Large intestine (tissue), 12 donors: ENCODE data around the gene MED25. TPM values are rescaled to one million over a fixed set of nuclear protein-coding genes. Genes with fewer than 3 reads are reported as not detected.
A peak's percentile ranks its signal among the peaks of the same experiment; 100 is the strongest.

Source experiments
- DNase-seq, 2 donors: peaks; one replicate each; pipeline versions ENCODE4 v3.0.0 to v3.0.0-alpha.2; 2013
- H3K27ac ChIP-seq: one replicate; pipeline ENCODE4 v1.5.1; 2013; ENCODE audit warnings: low read length
- H3K27me3 ChIP-seq: 2 replicates; pipeline ENCODE4 v1.6.1; 2013; ENCODE audit warnings: low read length; ENCODE audit not compliant: control insufficient read depth, insufficient read depth
- H3K36me3 ChIP-seq: 2 replicates; pipeline ENCODE4 v1.6.1; 2013; ENCODE audit warnings: low read length; ENCODE audit not compliant: control insufficient read depth, insufficient read depth
- H3K4me1 ChIP-seq: one replicate; pipeline ENCODE4 v1.6.1; 2013; ENCODE audit warnings: low read length; ENCODE audit not compliant: control insufficient read depth, insufficient read depth
- H3K4me3 ChIP-seq: one replicate; pipeline ENCODE4 v1.5.1; 2013; ENCODE audit warnings: low read length
- H3K9me3 ChIP-seq: one replicate; pipeline ENCODE4 v1.6.1; 2013; ENCODE audit warnings: mild to moderate bottlenecking, low read depth, low read length, moderate library complexity; ENCODE audit not compliant: control insufficient read depth
- WGBS: methylation state at CpG from one replicate; pipeline ENCODE4 v1.1.5; 2013; ENCODE audit warnings: low lambda C conversion rate; ENCODE audit not compliant: insufficient coverage; 5-methylcytosine and 5-hydroxymethylcytosine counted together
- long read RNA-seq, 11 donors: transcript quantifications; one replicate each; lab custom pipeline, GENCODE V29; 2026
- polyA plus RNA-seq: library from polyadenylated mRNA; unstranded; fragments of 120-200 nt; gene quantifications from one replicate; pipeline ENCODE4 v1.2.1, GENCODE V29; 2013

The MED25 gene
- 57.7 TPM for polyA plus RNA-seq
- long read RNA-seq, donor 1, partial matches to known transcripts, result 0 of 2 reads
- long read RNA-seq, donor 1, other reads (novel, unspliced or antisense), result 0 of 2 reads
- long read RNA-seq, donor 2, transcript MED25-201 (18 exons, 2,332 nt), result major isoform, 7 of 18 reads
- long read RNA-seq, donor 2, partial matches to known transcripts, result 9 of 18 reads
- long read RNA-seq, donor 2, other reads (novel, unspliced or antisense), result 0 of 18 reads
- long read RNA-seq, donor 3, partial matches to known transcripts, result 22 of 26 reads
- long read RNA-seq, donor 3, other reads (novel, unspliced or antisense), result 0 of 26 reads
- long read RNA-seq, donor 4, result 0 reads
- long read RNA-seq, donor 5, partial matches to known transcripts, result 0 of 4 reads
- long read RNA-seq, donor 5, other reads (novel, unspliced or antisense), result 0 of 4 reads
- long read RNA-seq, donor 6, partial matches to known transcripts, result 17 of 22 reads
- long read RNA-seq, donor 6, other reads (novel, unspliced or antisense), result 0 of 22 reads
- long read RNA-seq, donor 7, partial matches to known transcripts, result 0 of 3 reads
- long read RNA-seq, donor 7, other reads (novel, unspliced or antisense), result 0 of 3 reads
- long read RNA-seq, donor 8, partial matches to known transcripts, result 5 of 8 reads
- long read RNA-seq, donor 8, other reads (novel, unspliced or antisense), result 0 of 8 reads
- long read RNA-seq, donor 9, partial matches to known transcripts, result 12 of 15 reads
- long read RNA-seq, donor 9, other reads (novel, unspliced or antisense), result 0 of 15 reads
- long read RNA-seq, donor 10, partial matches to known transcripts, result 6 of 10 reads
- long read RNA-seq, donor 10, other reads (novel, unspliced or antisense), result 0 of 10 reads
- long read RNA-seq, donor 11, partial matches to known transcripts, result 6 of 10 reads
- long read RNA-seq, donor 11, other reads (novel, unspliced or antisense), result 0 of 10 reads

DNA sequence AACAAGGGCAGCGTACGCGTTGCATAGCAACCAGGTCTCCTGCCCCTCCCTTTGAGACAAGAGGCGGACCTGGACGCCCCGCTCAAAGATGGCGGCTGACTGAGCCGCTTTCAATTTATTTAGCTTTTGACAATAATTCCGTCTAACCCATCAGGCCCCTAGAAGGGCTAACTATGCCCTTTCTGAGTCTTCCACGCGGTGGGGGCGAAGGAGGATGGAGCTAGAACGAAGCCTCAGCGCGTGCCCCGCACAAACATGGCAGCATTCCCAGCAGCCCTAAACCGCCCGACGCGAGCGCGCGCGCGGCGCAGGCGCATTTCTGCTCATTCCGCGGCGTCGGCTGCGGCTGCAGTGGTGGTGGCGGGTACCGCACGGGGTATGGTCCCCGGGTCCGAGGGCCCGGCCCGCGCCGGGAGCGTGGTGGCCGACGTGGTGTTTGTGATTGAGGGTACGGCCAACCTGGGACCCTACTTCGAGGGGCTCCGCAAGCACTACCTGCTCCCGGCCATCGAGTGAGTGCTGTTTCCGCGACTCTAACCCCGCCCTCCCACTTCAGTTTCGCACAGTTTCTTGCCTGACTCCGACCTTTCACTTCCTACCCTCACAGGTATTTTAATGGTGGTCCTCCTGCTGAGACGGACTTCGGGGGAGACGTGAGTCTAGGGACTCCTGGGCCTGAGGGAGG is at the start of gene MED25:
Gene MED25, plus strand, starts transcription at position 326 of the 685 bp plus-strand sequence. Its CDS starts 53 bp downstream, at position 379.
- Histone ChIP-seq H3K27me3 (no peaks in the 10 kb centered on the region), H3K9me3 (peaks cover 4% of the 10 kb centered on the region), H3K4me1 (peaks cover 24% of the 10 kb centered on the region), H3K27ac (peak within 1 kb of the TSS; percentile 71), H3K36me3 (peaks cover 11% of the 10 kb centered on the region), H3K4me3 (peak within 1 kb of the TSS; percentile 89)
- DNase-seq, result peak; percentile 87 to 93
- WGBS, result no CpG with 5 or more reads among the region's 57 CpGs

DNA sequence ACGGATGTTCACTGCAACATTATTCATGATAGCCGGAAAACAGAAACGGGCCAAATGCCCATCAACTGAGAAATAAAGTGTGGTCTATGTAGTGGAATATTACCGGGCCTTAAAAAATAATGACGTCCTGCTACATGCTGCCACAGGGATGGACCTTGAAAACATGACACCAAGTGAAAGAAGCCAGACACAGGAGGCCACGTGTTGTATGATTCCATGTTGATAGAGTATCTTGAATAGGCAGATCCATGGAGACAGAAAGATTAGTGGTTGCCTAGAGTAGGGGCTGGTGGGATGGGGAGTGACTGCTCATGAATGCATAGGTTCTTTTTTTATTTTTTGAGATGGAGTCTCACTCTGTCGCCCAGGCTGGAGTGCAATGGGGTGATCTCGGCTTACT is 47.6 kb upstream of the MED25 start:
- no peak for DNase-seq
- Histone ChIP-seq H3K4me1 (peaks cover 23% of the 10 kb centered on the region), H3K27ac (no peak overlapping the region), H3K9me3 (no peaks in the 10 kb centered on the region), H3K36me3 (peaks cover 5% of the 10 kb centered on the region), H3K27me3 (no peaks in the 10 kb centered on the region), H3K4me3 (no peak overlapping the region)
- WGBS, result no CpG with 5 or more reads among the region's 8 CpGs

DNA sequence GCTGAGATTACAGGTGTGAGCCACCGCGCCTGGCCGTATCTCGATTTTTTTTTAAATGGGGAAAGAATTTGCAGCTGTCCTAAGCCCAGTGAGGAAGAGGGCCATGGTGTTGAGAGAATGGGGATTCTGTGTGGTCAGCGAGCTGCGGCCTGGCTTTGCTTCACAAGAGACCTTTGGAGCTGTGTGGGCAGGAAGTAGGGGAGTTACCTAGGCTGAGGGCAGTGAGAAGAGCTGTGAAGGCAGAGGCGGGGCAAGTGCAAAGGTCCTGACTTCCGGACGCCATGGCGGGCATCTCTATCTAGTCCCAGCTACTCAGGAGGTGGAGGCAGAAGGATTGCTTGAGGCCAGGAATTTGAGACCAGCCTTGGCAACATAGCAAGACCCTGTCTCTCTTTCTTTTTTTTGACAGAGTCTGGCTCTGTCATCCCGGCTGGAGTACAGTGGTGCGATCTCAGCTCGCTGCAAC is 46.4 kb upstream of the MED25 start:
- H3K27ac ChIP-seq, result peak overlapping the region; percentile 63
- no peak overlapping the region for H3K4me3 ChIP-seq
- no peaks in the 10 kb centered on the region for H3K27me3 ChIP-seq
- no CpG with 5 or more reads among the region's 13 CpGs for WGBS
- no peaks in the 10 kb centered on the region for H3K9me3 ChIP-seq
- DNase-seq, result peak; percentile 69 to 79
- H3K36me3 ChIP-seq, result peaks cover 15% of the 10 kb centered on the region
- H3K4me1 ChIP-seq, result peaks cover 19% of the 10 kb centered on the region

DNA sequence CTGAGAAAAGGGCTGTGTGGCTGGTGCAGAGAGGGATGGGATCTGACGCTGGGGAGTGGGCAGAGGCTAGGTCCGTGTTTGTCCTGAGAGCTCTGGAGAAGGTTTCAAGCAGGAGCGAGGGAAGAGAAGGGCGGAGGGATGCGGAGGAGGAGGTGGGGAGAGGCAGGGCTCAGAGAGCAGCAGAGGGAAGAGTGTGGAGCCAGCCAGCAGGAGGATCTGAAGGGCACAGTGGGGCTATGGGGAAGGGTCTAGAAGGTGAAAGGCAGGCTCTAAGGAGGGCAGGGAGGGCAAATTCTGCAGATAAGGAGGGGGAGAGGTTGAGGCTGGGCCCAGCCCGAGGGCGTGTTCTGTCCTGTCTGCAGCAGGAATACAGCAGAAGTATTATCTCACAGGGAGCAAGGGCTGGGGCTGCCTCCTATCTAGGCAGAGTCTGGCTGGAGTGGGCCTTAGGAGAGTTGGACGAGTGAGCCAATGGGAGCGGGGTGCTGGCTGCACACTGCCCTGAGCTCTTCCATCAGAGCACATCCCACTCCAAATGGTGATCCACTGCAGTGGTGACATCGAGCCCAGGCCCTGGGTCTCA is 45.1 kb upstream of the MED25 start:
- peaks cover 15% of the 10 kb centered on the region for H3K36me3 ChIP-seq

DNA sequence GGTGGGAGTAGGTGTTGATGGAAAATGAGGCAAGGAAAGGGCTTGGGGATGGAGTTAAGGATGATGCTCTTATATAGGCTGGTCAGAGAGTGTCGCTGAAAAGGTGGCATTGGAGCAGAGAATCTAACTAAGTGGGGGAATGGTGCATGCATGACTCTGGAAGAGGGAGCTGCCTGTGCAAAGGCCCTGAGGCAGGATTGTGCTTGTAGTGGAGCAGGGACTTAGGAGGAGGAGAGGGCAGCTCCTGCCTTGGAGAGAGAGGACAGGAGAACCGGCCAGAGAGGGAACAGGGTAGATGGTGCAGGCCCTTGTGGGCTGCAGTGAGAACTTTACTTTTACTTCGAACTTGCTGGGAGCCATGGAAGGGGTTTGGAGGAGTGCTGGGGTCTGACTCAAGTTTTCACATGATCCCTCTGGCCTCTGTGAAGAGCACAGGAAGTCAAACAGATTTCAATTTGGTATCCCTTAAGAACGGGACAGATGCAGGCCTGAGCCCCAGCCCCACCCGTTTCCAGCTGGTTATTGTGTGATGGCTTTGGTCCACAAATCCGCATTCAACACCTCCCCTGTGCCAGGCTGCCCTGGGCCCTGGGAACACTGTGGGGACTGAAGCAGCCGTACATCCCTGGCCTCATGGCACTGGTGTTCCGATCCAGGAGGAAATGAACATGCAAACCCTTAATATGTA is 44.3 kb upstream of the MED25 start:
- no peak overlapping the region for H3K4me3 ChIP-seq
- WGBS, result 100% methylated on average over 1 of the region's 8 CpGs
- no peak overlapping the region for H3K27ac ChIP-seq
- no peaks in the 10 kb centered on the region for H3K27me3 ChIP-seq
- peaks cover 15% of the 10 kb centered on the region for H3K36me3 ChIP-seq
- no peak for DNase-seq
- H3K9me3 ChIP-seq, result no peaks in the 10 kb centered on the region
- H3K4me1 ChIP-seq, result peaks cover 7% of the 10 kb centered on the region

More for the DNA sequence above, 45.1 kb upstream of the MED25 start:
- no peak overlapping the region for H3K4me3 ChIP-seq
- H3K9me3 ChIP-seq, result no peaks in the 10 kb centered on the region
- no peak for DNase-seq
- H3K27me3 ChIP-seq, result no peaks in the 10 kb centered on the region
- H3K4me1 ChIP-seq, result peaks cover 14% of the 10 kb centered on the region
- no peak overlapping the region for H3K27ac ChIP-seq
- no CpG with 5 or more reads among the region's 10 CpGs for whole genome bisulfite sequencing

DNA sequence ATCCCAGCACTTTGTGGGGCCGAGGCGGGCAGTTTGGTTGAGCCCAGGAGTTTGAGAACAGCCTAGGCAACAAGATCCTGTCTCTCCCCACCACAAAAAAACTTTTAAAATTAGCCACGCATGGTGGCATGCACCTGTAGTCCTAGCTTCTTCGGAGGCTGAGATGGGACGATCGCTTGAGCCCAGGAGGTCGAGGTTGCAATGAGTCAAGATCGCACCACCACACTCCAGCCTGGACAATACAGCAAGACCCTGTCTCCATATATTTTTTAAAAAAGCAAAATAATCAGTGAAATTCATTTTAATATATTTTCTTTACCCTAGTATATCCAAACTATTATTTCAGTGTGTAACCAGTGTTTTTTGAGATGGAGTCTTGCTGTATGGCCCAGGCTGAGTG is 43.1 kb upstream of the MED25 start:
- peaks cover 14% of the 10 kb centered on the region for H3K36me3 ChIP-seq
- H3K27ac ChIP-seq, result no peak overlapping the region
- DNase-seq, result no peak
- H3K4me1 ChIP-seq, result peaks cover 7% of the 10 kb centered on the region
- H3K9me3 ChIP-seq, result no peaks in the 10 kb centered on the region
- WGBS, result no CpG with 5 or more reads among the region's 8 CpGs
- no peaks in the 10 kb centered on the region for H3K27me3 ChIP-seq
- H3K4me3 ChIP-seq, result no peak overlapping the region

DNA sequence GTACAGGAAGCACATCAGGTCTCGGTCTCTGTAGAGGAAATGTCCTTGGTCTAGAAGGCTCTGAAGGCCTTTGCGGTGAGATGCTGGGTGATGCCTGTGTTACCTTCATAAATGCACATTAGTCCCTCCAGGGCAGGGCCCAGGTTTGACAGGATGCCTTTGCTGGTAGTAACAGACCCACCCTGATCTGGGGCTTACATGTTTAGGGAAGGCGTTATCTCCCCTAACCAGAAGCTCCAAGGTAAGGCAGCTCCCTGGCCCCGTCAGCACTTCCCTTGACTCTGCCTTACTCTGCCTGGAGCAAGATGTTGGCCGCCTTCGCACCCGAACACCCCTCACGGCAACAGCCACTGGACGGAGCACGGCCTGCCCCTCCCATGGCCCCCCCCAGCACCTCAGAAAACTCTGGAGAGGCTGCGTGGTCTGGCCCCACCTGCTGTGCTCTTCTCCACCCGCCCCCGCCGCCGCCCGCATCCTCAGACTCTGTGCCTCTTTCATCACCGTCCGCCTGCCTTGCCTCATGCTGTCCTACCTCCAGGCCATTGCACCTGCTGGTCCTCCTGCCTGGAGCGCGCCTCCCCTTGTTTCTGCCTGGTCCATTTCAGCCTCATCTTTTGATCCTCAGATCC is 42.2 kb upstream of the MED25 start:
- peaks cover 7% of the 10 kb centered on the region for H3K4me1 ChIP-seq
- no peaks in the 10 kb centered on the region for H3K27me3 ChIP-seq
- H3K36me3 ChIP-seq, result peaks cover 17% of the 10 kb centered on the region
- H3K9me3 ChIP-seq, result no peaks in the 10 kb centered on the region
- no peak overlapping the region for H3K4me3 ChIP-seq
- no peak overlapping the region for H3K27ac ChIP-seq
- WGBS, result no CpG with 5 or more reads among the region's 20 CpGs
- no peak for DNase-seq

DNA sequence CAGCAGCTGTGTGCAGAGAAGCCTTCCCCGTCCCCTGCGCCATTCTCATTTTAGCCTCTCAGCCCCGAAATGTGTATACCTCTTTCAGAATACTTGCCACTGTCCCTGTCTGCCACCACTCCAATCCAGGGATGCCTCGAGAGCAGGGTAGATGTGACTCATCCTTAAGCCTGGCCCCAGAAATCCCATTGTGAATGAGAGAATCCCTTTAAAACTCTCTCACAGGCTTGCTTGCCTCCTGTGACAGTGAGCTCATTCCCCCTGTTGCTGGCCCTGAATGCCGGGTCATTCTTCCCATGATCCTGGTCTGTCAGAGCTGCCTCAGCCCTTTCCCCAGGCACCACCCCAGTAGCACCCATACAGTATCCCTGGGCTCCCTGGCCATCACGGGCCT is 41.7 kb upstream of the MED25 start:
- peaks cover 17% of the 10 kb centered on the region for H3K36me3 ChIP-seq
- H3K27ac ChIP-seq, result no peak overlapping the region
- no peak overlapping the region for H3K4me3 ChIP-seq
- peaks cover 6% of the 10 kb centered on the region for H3K4me1 ChIP-seq
- no peak for DNase-seq
- no peaks in the 10 kb centered on the region for H3K9me3 ChIP-seq
- H3K27me3 ChIP-seq, result no peaks in the 10 kb centered on the region
- 75% methylated on average over 2 of the region's 6 CpGs for WGBS
